Measurements from ENCODE around the gene NADSYN1.

The NADSYN1 gene

GRCh38 chr11:71543866-71544265 is 90.9 kb downstream of the NADSYN1 start:
- H3K4me1 ChIP-seq (ENCODE audit: control insufficient read depth in 1 of 2, insufficient read depth in 1 of 2, low read depth in 1 of 2, low read length in 1 of 2) = no peaks in the 10 kb centered on the region
- H3K27me3 ChIP-seq = no peaks in the 10 kb centered on the region
- no peak overlapping the region for H3K27ac ChIP-seq
- no peak overlapping the region for H3K4me3 ChIP-seq (ENCODE audit: low read depth in 1 of 2, low read length in 1 of 2)
- no peaks in the 10 kb centered on the region for H3K9me3 ChIP-seq
- TF ChIP-seq CTCF (IDR thresholded peaks at IDR 0.05) = no peak
- H3K36me3 ChIP-seq = no peaks in the 10 kb centered on the region

- no peak overlapping the region for H3K4me3 ChIP-seq (ENCODE audit: low read depth in 1 of 2, low read length in 1 of 2)
- no peaks in the 10 kb centered on the region for H3K27me3 ChIP-seq
- no peaks in the 10 kb centered on the region for H3K9me3 ChIP-seq
- TF ChIP-seq CTCF (IDR thresholded peaks at IDR 0.05) = no peak
- no peak overlapping the region for H3K27ac ChIP-seq
- no peaks in the 10 kb centered on the region for H3K36me3 ChIP-seq
- no peaks in the 10 kb centered on the region for H3K4me1 ChIP-seq (ENCODE audit: control insufficient read depth in 1 of 2, insufficient read depth in 1 of 2, low read depth in 1 of 2, low read length in 1 of 2)
Observed at GRCh38 chr11:71544525-71545214, 91.7 kb downstream of the NADSYN1 start.

GRCh38 chr11:71545405-71545966 is 92.5 kb downstream of the NADSYN1 start:
- Histone ChIP-seq H3K36me3 (no peaks in the 10 kb centered on the region), H3K27ac (no peak overlapping the region), H3K4me1 (ENCODE audit: control insufficient read depth in 1 of 2, insufficient read depth in 1 of 2, low read depth in 1 of 2, low read length in 1 of 2) (no peaks in the 10 kb centered on the region), H3K4me3 (ENCODE audit: low read depth in 1 of 2, low read length in 1 of 2) (no peak overlapping the region), H3K27me3 (no peaks in the 10 kb centered on the region), H3K9me3 (no peaks in the 10 kb centered on the region)
- no peak for TF ChIP-seq CTCF (IDR thresholded peaks at IDR 0.05)

- Histone ChIP-seq H3K4me3 (ENCODE audit: low read depth in 1 of 2, low read length in 1 of 2) (no peak within 1 kb of the TSS), H3K9me3 (no peaks in the 10 kb centered on the region), H3K27me3 (no peaks in the 10 kb centered on the region), H3K4me1 (ENCODE audit: control insufficient read depth in 1 of 2, insufficient read depth in 1 of 2, low read depth in 1 of 2, low read length in 1 of 2) (no peaks in the 10 kb centered on the region), H3K36me3 (no peaks in the 10 kb centered on the region), H3K27ac (no peak within 1 kb of the TSS)
- no peak for TF ChIP-seq CTCF (IDR thresholded peaks at IDR 0.05)
Observed at GRCh38 chr11:71548120-71548519, 95.1 kb downstream of the NADSYN1 start, which contains the start of gene KRTAP5-9. Gene KRTAP5-9, plus strand, starts transcription at chr11:71548420. Its CDS starts 238 bp downstream, at chr11:71548658.

- no peak overlapping the region for H3K4me3 ChIP-seq (ENCODE audit: low read depth in 1 of 2, low read length in 1 of 2)
- H3K9me3 ChIP-seq = no peaks in the 10 kb centered on the region
- H3K27ac ChIP-seq = no peak overlapping the region
- H3K4me1 ChIP-seq (ENCODE audit: control insufficient read depth in 1 of 2, insufficient read depth in 1 of 2, low read depth in 1 of 2, low read length in 1 of 2) = no peaks in the 10 kb centered on the region
- no peaks in the 10 kb centered on the region for H3K27me3 ChIP-seq
- no peak for TF ChIP-seq CTCF (IDR thresholded peaks at IDR 0.05)
- H3K36me3 ChIP-seq = no peaks in the 10 kb centered on the region
Observed at GRCh38 chr11:71548716-71549151, 95.7 kb downstream of the NADSYN1 start.
